Measurements from ENCODE around the gene JSRP1. TPM values are rescaled to one million over a fixed set of nuclear protein-coding genes. Genes with fewer than 3 reads are reported as not detected.
A peak's percentile ranks its signal among the peaks of the same experiment; 100 is the strongest.

Gene JSRP1
- total and polyA plus RNA-seq, 2 of the 8 experiments (the other 6 are each of a cell fraction or from before 2014, with no cell fraction given) = 0.24 to 0.56 TPM

- no peak overlapping the region for H2BK5ac ChIP-seq (ENCODE audit: low read depth, low read length)
- H3K4me3 ChIP-seq (ENCODE audit: extremely low read depth in 1 of 4, insufficient read depth in 2 of 4, low read depth in 3 of 4, low read length in 4 of 4) = no peak overlapping the region
- DNase-seq (ENCODE audit: low read depth in 1 of 2, low spot score in 2 of 2) (peak in 1 of 2 experiments; percentile 78), FAIRE-seq (no peak)
- H3K23me2 ChIP-seq (ENCODE audit: low read depth, low read length) = no peaks in the 10 kb centered on the region
- H3K36me3 ChIP-seq (ENCODE audit: control insufficient read depth in 2 of 4, insufficient read depth in 4 of 4, low read length in 3 of 4) = no peaks in the 10 kb centered on the region
- no peak overlapping the region for H2BK15ac ChIP-seq (ENCODE audit: low read length)
- H2AFZ ChIP-seq (ENCODE audit: low read length) = no peak overlapping the region
- no peak overlapping the region for H3K56ac ChIP-seq (replicated peaks; ENCODE audit: insufficient read length, low read depth, low read length)
- no peak overlapping the region for H3K18ac ChIP-seq (ENCODE audit: extremely low read depth, low read length)
- no peak overlapping the region for H2BK12ac ChIP-seq (ENCODE audit: low read depth, low read length)
- H3K4me2 ChIP-seq (ENCODE audit: insufficient read depth in 1 of 2, low read depth in 2 of 2, low read length in 2 of 2) = no peak overlapping the region
- H4K20me1 ChIP-seq (replicated peaks in 1 of 2; ENCODE audit: control insufficient read depth in 1 of 2, insufficient read depth in 2 of 2, low read length in 2 of 2) = no peaks in the 10 kb centered on the region
- H3K79me2 ChIP-seq (ENCODE audit: control insufficient read depth in 1 of 2, insufficient read depth in 2 of 2, low read length in 2 of 2) = no peaks in the 10 kb centered on the region
- no peak overlapping the region for H3K27ac ChIP-seq (ENCODE audit: low read depth, low read length)
- TF ChIP-seq SRF (IDR thresholded peaks at IDR 0.05; ENCODE audit: low read depth, low read length) (no peak), EZH2 (IDR thresholded peaks at IDR 0.05; ENCODE audit: low read depth, low read length, severe bottlenecking) (no peak), CREB1 (IDR thresholded peaks at IDR 0.05) (peak; percentile 51; the same call in 1 of the 2 replicates), YY1 (IDR thresholded peaks at IDR 0.05; ENCODE audit: low read depth, low read length) (peak; percentile 87), RAD21 (IDR thresholded peaks at IDR 0.05 in 1 of 2, conservative IDR thresholded peaks at IDR 0.05 in 1 of 2; ENCODE audit: low read depth in 2 of 2, low read length in 2 of 2) (peak; percentile 40 to 48), CTCF (IDR thresholded peaks at IDR 0.05; ENCODE audit: control extremely low read depth in 1 of 3, insufficient read depth in 1 of 3, low read depth in 1 of 3, low read length in 3 of 3) (peak; percentile 56 to 73 (median 70))
- no peak overlapping the region for H3K9ac ChIP-seq (replicated peaks in 1 of 4; ENCODE audit: extremely low read depth in 1 of 4, low read depth in 3 of 4, low read length in 3 of 4)
- 0 out of 7 replicates have a peak, but pooled peaks cover 0 to 3% (median 0%) of the 10 kb centered on the region in 4 experiments for H3K4me1 ChIP-seq (replicated peaks in 1 of 4; ENCODE audit: control insufficient read depth in 3 of 4, insufficient read depth in 4 of 4, low read length in 3 of 4)
- 67% methylated on average over 7 of the region's 7 CpGs; no CpG with 5 or more reads in 1 of the 2 experiments for WGBS, 2 experiments (ENCODE audit: extremely low coverage in 1 of 2, insufficient coverage in 1 of 2, insufficient read length in 1 of 2, insufficient replicate concordance in 2 of 2, low coverage in 1 of 2, low lambda C conversion rate in 2 of 2, missing lambda C conversion rate in 1 of 2)
- no peak overlapping the region for H4K8ac ChIP-seq (ENCODE audit: extremely low read depth, insufficient read depth, low read length)
- H2BK20ac ChIP-seq (ENCODE audit: low read length) = no peak overlapping the region
- no peak overlapping the region for H2AK5ac ChIP-seq (ENCODE audit: low read depth, low read length)
- no peak overlapping the region for H2BK120ac ChIP-seq (replicated peaks; ENCODE audit: low read depth, low read length)
- H3K79me1 ChIP-seq (ENCODE audit: low read depth, low read length) = no peaks in the 10 kb centered on the region
- no peaks in the 10 kb centered on the region for H3K9me3 ChIP-seq (ENCODE audit: insufficient read depth in 2 of 2, low read depth in 1 of 2, low read length in 1 of 2)
- H4K91ac ChIP-seq (replicated peaks; ENCODE audit: insufficient read length, low read length) = no peak overlapping the region
- no peak overlapping the region for H3K14ac ChIP-seq (ENCODE audit: insufficient read length)
- no peak overlapping the region for H3K23ac ChIP-seq (ENCODE audit: insufficient read length)
- POLR2A ChIA-PET (ENCODE audit: partially characterized antibody) = interaction anchor here (1.0 to 23.4 kb wide), 8 partner anchors 6 to 164 kb away, joined by 3 to 330 read pairs (median 4); partner anchors contain the start of genes AMH, JSRP1 and SF3A2
- no peak overlapping the region for H4K5ac ChIP-seq (ENCODE audit: insufficient read length, low read depth, low read length)
- H3K4ac ChIP-seq (replicated peaks; ENCODE audit: insufficient read length, low read depth, low read length) = peak overlapping the region; percentile 89
- no peaks in the 10 kb centered on the region; a peak in 1 of 7 replicates for H3K27me3 ChIP-seq (replicated peaks in 1 of 4; ENCODE audit: control insufficient read depth in 3 of 4, extremely low read depth in 1 of 4, insufficient read depth in 3 of 4, low read length in 3 of 4)
- CTCF ChIA-PET (ENCODE audit: partially characterized antibody) = interaction anchor here (0.6 to 5.9 kb wide), 28 partner anchors 9 to 364 kb away, joined by 3 to 35 read pairs (median 4); partner anchors contain the start of gene AMH
Observed at GRCh38 chr19:2261438-2262172, 5.4 kb upstream of the JSRP1 start.
